ENCODE measurements around the gene SPINK8.
"Not testable (repeated sequence)": the region's sequence is repeated elsewhere in the genome, so short reads cannot be mapped to it uniquely, and the experiment has no call there.

Gene SPINK8

GRCh38 chr3:48276911-48277641 is 56.4 kb downstream of the SPINK8 start:
- no peak for DNase-seq

DNA sequence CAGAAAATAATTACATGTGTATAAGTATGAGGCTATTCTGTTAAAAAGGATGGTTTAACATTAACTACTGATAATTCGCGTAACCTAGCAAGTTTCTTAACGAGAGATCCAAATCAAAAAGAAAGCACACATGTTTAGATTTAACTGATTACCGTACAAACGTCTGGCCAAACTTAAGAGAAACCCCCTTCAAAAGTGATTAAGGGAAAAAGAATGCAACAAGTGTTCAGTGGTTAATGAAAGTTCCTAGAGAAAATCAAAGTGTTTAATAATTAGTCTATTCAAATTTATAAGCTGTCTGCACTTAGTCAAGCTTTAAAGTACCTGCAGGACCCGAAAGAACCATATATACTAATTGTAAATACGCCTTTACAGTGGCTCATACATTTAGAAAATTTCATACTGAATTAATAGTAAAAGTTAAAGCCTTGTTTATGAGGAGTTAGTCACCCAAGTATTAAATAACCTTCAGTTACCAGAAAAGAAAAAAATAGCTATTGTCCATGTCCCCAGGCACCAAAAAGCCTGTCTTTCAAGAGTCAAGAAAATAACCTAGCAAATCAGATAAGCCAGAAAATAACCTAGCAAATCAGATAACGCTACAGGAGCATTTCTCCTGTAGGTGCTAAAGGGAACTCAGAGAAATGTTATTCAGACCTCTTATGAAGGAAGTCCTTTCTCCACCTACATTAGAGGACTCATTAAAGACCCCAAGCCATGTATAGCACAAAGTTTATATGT is 58.0 kb downstream of the SPINK8 start:
- no peak for DNase-seq

GRCh38 chr3:48274452-48274851 is 59.0 kb downstream of the SPINK8 start:
- no peak for DNase-seq

DNA sequence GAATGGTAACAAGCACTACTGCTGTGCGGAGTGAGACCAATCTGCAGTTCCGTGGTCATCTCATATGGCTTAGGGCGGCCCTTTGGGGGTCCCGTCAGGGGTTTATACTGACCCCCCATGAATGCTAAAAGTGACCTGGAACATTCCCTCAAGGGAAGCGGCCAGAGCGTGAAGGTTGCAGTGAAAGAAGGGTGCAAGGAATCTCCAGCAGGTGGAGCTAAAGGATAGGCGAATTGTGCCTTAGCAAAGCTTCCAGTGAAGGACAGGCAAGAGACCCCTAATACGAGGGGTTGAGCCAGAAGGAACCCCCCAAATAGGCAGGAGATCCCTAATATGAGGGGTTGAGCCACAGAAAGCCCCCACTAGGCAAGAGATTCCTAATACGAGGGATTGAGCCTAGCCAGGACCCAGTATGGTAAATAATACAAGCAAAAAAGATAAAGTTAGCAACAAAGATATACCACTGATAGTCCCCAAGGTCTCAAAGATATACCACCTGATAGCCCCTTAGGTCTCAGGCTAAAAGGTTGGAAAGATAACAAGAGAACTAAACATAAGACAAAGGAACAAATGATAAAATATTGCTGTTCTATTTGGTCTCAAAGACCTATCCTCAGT is 59.8 kb downstream of the SPINK8 start:
- peak; percentile 29 for DNase-seq

GRCh38 chr3:48271763-48272498 is 61.5 kb downstream of the SPINK8 start:
- DNase-seq, result no peak

DNA sequence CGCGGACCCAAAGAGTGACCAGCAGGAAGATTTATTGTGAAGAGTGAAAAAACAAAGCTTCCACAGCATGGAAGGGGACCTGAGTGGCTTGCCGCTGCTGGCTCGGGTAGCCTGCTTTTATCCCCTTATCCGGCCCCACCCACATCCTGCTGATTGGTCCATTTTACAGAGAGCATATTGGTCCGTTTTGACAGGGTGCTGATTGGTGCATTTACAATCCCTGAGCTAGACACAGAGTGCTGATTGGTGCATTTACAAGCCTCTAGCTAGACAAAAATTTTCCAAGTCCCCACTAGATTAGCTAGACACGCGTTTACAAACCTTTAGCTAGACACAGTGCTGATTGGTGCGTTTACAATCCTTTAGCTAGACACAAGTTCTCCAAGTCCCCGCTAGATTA is 62.2 kb downstream of the SPINK8 start:
- not testable (repeated sequence) for DNase-seq

- no peak for DNase-seq
Observed at GRCh38 chr3:48270306-48270705, 63.2 kb downstream of the SPINK8 start.

DNA sequence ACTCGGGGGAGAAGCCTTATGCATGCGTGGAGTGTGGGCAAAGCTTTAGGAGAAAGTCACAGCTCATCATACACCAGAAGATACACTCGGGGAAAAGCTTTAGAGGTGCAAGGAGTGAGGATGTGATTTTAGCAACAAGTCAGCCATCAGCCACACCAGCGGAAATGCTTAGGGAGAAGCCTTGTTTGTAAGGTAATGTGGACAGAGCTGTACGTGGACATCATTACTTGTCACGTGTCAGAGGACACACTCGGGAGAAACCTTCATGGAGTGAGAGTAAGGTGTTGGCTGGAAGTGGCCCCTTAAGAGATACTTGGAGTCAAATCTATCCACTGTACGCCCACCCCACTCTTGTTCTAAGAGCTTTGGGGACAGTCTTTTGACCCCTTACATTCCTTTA is 63.9 kb downstream of the SPINK8 start:
- DNase-seq, result no peak

- no peak for DNase-seq
Observed at GRCh38 chr3:48268936-48269561, 64.4 kb downstream of the SPINK8 start.

- DNase-seq, result peak; percentile 33
Observed at GRCh38 chr3:48268381-48268935, 65.0 kb downstream of the SPINK8 start.

GRCh38 chr3:48267782-48268181 is 65.7 kb downstream of the SPINK8 start:
- no peak for DNase-seq

DNA sequence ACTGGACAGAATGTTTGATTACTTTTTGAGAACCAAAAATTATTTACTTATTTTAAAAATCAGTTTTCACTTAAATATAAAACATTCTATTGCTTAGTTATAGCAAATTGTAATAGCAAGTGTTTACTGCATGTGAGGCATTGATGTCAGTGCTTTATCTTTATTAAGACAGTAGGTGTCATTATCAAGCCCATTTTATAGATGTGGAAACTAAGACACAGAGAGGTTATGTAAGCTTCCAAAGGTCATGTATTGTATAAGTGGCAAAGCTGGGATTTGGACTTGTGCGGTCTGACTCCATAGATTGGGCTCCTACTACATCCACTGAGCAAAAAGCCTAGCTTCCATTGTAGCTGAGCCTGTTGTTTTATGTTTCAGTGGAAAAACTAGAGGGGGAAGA is 74.9 kb downstream of the SPINK8 start:
- DNase-seq, result no peak

Measured in COR-L47 (cell line).